Mesenchymal stem cell (in vitro differentiated cells and primary cell): ENCODE data around the gene SLK.

Experiments
- DNase-seq: peaks from one replicate; pipeline ENCODE4 v3.0.0-alpha.2; 2013
- H2AFZ ChIP-seq: one replicate; pipeline ENCODE4 v1.6.1; 2013; ENCODE audit warnings: low read depth, mild to moderate bottlenecking, control low read depth, inconsistent platforms, low read length, moderate library complexity
- H2AK5ac ChIP-seq: 2 replicates; pipeline ENCODE4 v1.6.1; 2013; ENCODE audit warnings: low read length, moderate library complexity, mild to moderate bottlenecking, inconsistent platforms; ENCODE audit not compliant: severe bottlenecking
- H2BK120ac ChIP-seq: one replicate; pipeline ENCODE4 v1.6.1; 2013; ENCODE audit warnings: low read depth, mild to moderate bottlenecking, inconsistent platforms, low read length, moderate library complexity
- H2BK12ac ChIP-seq, 2 experiments: one replicate each; pipeline ENCODE4 v1.6.1; 2013; ENCODE audit warnings: inconsistent platforms in 2 of 2, low read length in 2 of 2, mild to moderate bottlenecking in 2 of 2, moderate library complexity in 2 of 2, control low read depth in 1 of 2
- H2BK15ac ChIP-seq: one replicate; pipeline ENCODE4 v1.6.1; 2013; ENCODE audit warnings: mild to moderate bottlenecking, low read depth, inconsistent platforms; ENCODE audit not compliant: poor library complexity, severe bottlenecking
- H2BK5ac ChIP-seq: 2 replicates; pipeline ENCODE4 v1.6.1; 2013; ENCODE audit warnings: low read depth, mild to moderate bottlenecking, low read length, control low read depth, inconsistent platforms; ENCODE audit not compliant: poor library complexity, severe bottlenecking
- H3K14ac ChIP-seq, 2 experiments: one replicate each; pipeline ENCODE4 v1.6.1; 2013; ENCODE audit warnings: inconsistent platforms in 2 of 2, low read length in 2 of 2, control low read depth in 1 of 2, mild to moderate bottlenecking in 1 of 2, moderate library complexity in 1 of 2
- H3K18ac ChIP-seq, 2 experiments: one replicate each; pipeline ENCODE4 v1.6.1; 2013; ENCODE audit warnings: inconsistent platforms in 2 of 2, low read length in 2 of 2, control low read depth in 1 of 2, low read depth in 1 of 2, mild to moderate bottlenecking in 1 of 2
- H3K23ac ChIP-seq, 2 experiments: one replicate each; pipeline ENCODE4 v1.6.1; 2013; ENCODE audit warnings: inconsistent platforms in 2 of 2, low read length in 2 of 2, mild to moderate bottlenecking in 2 of 2, moderate library complexity in 2 of 2, control low read depth in 1 of 2
- H3K27ac ChIP-seq: 2 replicates; pipeline ENCODE4 v1.5.1; 2013; ENCODE audit warnings: mild to moderate bottlenecking, moderate library complexity, low read length, control low read depth, inconsistent platforms; ENCODE audit not compliant: poor library complexity, severe bottlenecking
- H3K27me3 ChIP-seq, 2 experiments: 2 replicates each; pipeline versions ENCODE4 v1.6.1 to v1.7.0; 2013; ENCODE audit warnings: low read length in 2 of 2, mild to moderate bottlenecking in 2 of 2, moderate library complexity in 2 of 2, control low read depth in 1 of 2, inconsistent platforms in 1 of 2; ENCODE audit not compliant: control insufficient read depth in 1 of 2, insufficient read depth in 1 of 2
- H3K36me3 ChIP-seq, 2 experiments: 2 replicates each; pipeline versions ENCODE4 v1.6.1 to v1.7.0; 2013; ENCODE audit warnings: low read length in 2 of 2, control low read depth in 1 of 2, inconsistent platforms in 1 of 2, low read depth in 1 of 2, mild to moderate bottlenecking in 1 of 2; ENCODE audit not compliant: insufficient read depth in 2 of 2, control insufficient read depth in 1 of 2
- H3K4ac ChIP-seq, 2 experiments: one replicate each; pipeline ENCODE4 v1.6.1; 2013; ENCODE audit warnings: inconsistent platforms in 2 of 2, low read length in 2 of 2, mild to moderate bottlenecking in 2 of 2, moderate library complexity in 2 of 2, control low read depth in 1 of 2, low read depth in 1 of 2
- H3K4me1 ChIP-seq: 2 replicates; pipeline ENCODE4 v1.6.1; 2013; ENCODE audit warnings: low read depth, low read length, control low read depth; ENCODE audit not compliant: control insufficient read depth, insufficient read depth
- H3K4me2 ChIP-seq: 2 replicates; pipeline ENCODE4 v1.6.1; 2013; ENCODE audit warnings: low read length, mild to moderate bottlenecking, inconsistent platforms; ENCODE audit not compliant: poor library complexity, severe bottlenecking
- H3K4me3 ChIP-seq, 2 experiments: 2 replicates each; pipeline versions ENCODE4 v1.5.1 to v1.7.0; 2013; ENCODE audit warnings: low read length in 2 of 2, mild to moderate bottlenecking in 2 of 2, control low read depth in 1 of 2, low read depth in 1 of 2; ENCODE audit not compliant: insufficient read depth in 1 of 2
- H3K79me1 ChIP-seq: replicated peaks from 2 replicates; pipeline ENCODE4 v1.6.1; 2013; ENCODE audit warnings: mild to moderate bottlenecking, control low read depth, low read length, inconsistent platforms; ENCODE audit not compliant: poor library complexity, severe bottlenecking
- H3K9ac ChIP-seq: 2 replicates; pipeline ENCODE4 v1.7.0; 2013; ENCODE audit warnings: mild to moderate bottlenecking, low read length, moderate library complexity
- H3K9me3 ChIP-seq: 2 replicates; pipeline ENCODE4 v1.7.0; 2013; ENCODE audit warnings: mild to moderate bottlenecking, low read length; ENCODE audit not compliant: control insufficient read depth
- H4K8ac ChIP-seq: one replicate; pipeline ENCODE4 v1.6.1; 2013; ENCODE audit warnings: inconsistent platforms, mild to moderate bottlenecking, low read length, moderate library complexity
- H4K91ac ChIP-seq: one replicate; pipeline ENCODE4 v1.6.1; 2013; ENCODE audit warnings: mild to moderate bottlenecking, low read length, inconsistent platforms
- WGBS: methylation state at CpG from one replicate; pipeline ENCODE4 v1.1.7; 2013; ENCODE audit warnings: mixed read lengths; 5-methylcytosine and 5-hydroxymethylcytosine counted together

The SLK gene

DNA sequence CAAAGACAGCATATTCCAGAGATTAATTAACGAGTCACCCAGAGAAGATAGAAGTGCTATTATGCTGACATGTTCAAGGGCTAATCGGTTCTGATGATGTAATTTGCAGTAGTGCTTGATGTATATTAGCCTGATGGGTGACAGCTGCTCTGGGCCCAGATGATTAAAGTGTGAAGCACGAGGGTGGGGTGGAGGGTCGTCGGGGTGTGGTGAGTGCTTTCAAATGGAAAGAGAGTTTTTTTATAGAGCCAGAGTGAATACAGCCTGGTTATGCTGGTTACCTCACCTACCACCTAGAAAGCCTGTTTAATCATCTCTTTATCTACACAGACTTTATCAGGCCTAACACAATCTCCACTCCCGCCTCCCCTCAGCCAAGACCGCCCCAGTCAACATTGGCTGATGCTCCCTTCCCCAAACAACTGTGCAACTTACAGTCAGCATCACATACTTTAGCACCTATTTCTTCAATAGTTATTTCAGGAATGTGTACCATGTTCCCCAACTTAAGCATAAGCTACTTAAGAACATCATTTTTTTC, 37.5 kb upstream of the SLK start:
- no peak overlapping the region for H3K9ac ChIP-seq
- H2BK15ac ChIP-seq: no peak overlapping the region
- no peak overlapping the region for H3K14ac ChIP-seq
- H2AK5ac ChIP-seq: no peak overlapping the region
- no peaks in the 10 kb centered on the region for H3K36me3 ChIP-seq
- no peaks in the 10 kb centered on the region for H3K79me1 ChIP-seq
- no peaks in the 10 kb centered on the region for H3K9me3 ChIP-seq
- no peak overlapping the region for H2BK120ac ChIP-seq
- H4K91ac ChIP-seq: no peak overlapping the region
- H3K4me1 ChIP-seq: no peaks in the 10 kb centered on the region
- H3K4me3 ChIP-seq: no peak overlapping the region
- no peak overlapping the region for H3K23ac ChIP-seq
- WGBS: 45% methylated on average over 5 of the region's 7 CpGs
- H3K4me2 ChIP-seq: no peak overlapping the region
- no peak overlapping the region for H2AFZ ChIP-seq
- no peaks in the 10 kb centered on the region for H3K27me3 ChIP-seq
- no peak overlapping the region for H3K18ac ChIP-seq
- no peak overlapping the region for H4K8ac ChIP-seq
- no peak for DNase-seq
- no peak overlapping the region for H2BK12ac ChIP-seq
- H3K4ac ChIP-seq: no peak overlapping the region
- no peak overlapping the region for H3K27ac ChIP-seq
- H2BK5ac ChIP-seq: no peak overlapping the region

DNA sequence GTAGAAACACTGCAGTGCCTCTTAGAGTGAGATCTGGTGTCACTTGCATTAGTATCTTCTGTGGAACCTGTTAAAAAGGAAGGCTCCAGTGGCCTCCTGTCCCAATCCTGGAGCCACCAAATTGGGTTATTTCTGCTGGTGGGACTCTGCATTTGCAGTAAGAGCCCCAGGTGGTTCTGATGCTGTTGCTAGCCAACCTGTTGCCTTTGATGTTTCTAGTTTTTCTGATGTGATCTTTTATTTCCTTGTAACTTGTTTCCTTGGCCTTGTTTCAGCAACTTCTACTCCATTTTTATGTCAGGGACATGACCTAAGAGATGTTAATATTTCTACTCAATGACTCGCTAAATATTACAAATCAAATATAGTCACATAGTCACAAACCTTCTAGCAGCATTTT, 36.5 kb upstream of the SLK start:
- 100% methylated on average over 1 of the region's 1 CpG for WGBS
- no peaks in the 10 kb centered on the region for H3K4me1 ChIP-seq
- no peak overlapping the region for H3K18ac ChIP-seq
- no peak overlapping the region for H3K9ac ChIP-seq
- no peak overlapping the region for H2BK15ac ChIP-seq
- no peak overlapping the region for H3K14ac ChIP-seq
- no peak overlapping the region for H3K23ac ChIP-seq
- no peak overlapping the region for H3K27ac ChIP-seq
- no peak overlapping the region for H4K8ac ChIP-seq
- H2AK5ac ChIP-seq: no peak overlapping the region
- H3K36me3 ChIP-seq: no peaks in the 10 kb centered on the region
- no peak overlapping the region for H2AFZ ChIP-seq
- no peaks in the 10 kb centered on the region for H3K9me3 ChIP-seq
- H3K79me1 ChIP-seq: no peaks in the 10 kb centered on the region
- H3K4ac ChIP-seq: no peak overlapping the region
- H2BK5ac ChIP-seq: no peak overlapping the region
- H2BK120ac ChIP-seq: no peak overlapping the region
- no peak for DNase-seq
- no peaks in the 10 kb centered on the region for H3K27me3 ChIP-seq
- no peak overlapping the region for H3K4me3 ChIP-seq
- H2BK12ac ChIP-seq: no peak overlapping the region
- H4K91ac ChIP-seq: no peak overlapping the region
- no peak overlapping the region for H3K4me2 ChIP-seq

DNA sequence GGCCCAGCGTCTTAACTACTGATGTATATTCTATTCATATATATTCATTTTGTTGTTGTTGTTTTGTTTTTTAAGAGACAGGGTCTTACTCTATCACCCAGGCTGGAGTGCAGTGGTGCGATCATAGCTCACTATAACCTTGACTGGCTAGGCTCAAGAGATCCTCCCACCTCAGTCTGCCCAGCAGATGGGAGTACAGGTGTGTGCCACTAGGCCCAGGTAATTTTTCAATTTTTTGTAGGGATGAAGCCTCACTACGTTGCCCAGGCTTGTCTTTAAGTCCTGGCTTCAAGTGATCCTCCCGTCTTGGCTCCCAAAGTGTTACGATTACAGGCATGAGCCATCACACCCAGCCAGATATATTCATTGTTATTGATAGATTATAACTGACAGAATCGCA, 36.1 kb upstream of the SLK start:
- no peak overlapping the region for H3K9ac ChIP-seq
- no peak overlapping the region for H3K4me2 ChIP-seq
- no peaks in the 10 kb centered on the region for H3K9me3 ChIP-seq
- H3K36me3 ChIP-seq: no peaks in the 10 kb centered on the region
- H3K14ac ChIP-seq: no peak overlapping the region
- no peak for DNase-seq
- H2BK5ac ChIP-seq: no peak overlapping the region
- WGBS: 87% methylated on average over 3 of the region's 6 CpGs
- no peak overlapping the region for H4K91ac ChIP-seq
- H3K27me3 ChIP-seq: no peaks in the 10 kb centered on the region
- no peak overlapping the region for H2BK120ac ChIP-seq
- no peak overlapping the region for H3K4ac ChIP-seq
- no peak overlapping the region for H2BK15ac ChIP-seq
- H3K23ac ChIP-seq: no peak overlapping the region
- H3K79me1 ChIP-seq: no peaks in the 10 kb centered on the region
- no peak overlapping the region for H3K4me3 ChIP-seq
- H2AFZ ChIP-seq: no peak overlapping the region
- H3K27ac ChIP-seq: no peak overlapping the region
- no peak overlapping the region for H4K8ac ChIP-seq
- no peak overlapping the region for H3K18ac ChIP-seq
- no peak overlapping the region for H2BK12ac ChIP-seq
- H3K4me1 ChIP-seq: no peaks in the 10 kb centered on the region
- H2AK5ac ChIP-seq: no peak overlapping the region

DNA sequence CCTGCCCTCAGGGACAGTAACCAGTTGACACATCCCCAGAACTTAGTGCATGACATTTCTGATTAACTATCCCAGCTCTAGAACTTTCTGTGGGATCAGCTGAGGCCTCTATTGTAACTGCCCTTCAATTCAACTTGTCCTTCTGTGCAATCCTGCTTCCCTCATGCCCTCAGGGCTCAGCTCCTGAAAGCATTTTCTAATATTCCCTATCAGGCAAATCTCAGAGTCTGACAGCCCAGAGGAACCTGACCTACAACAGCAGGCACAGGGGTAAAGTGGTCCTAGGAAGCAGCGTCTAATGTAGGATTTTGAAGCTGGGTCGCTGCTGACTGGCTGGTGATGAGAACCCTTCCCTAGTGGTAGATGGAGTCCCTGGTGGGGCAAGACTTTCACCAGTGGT, 35.3 kb upstream of the SLK start:
- no peak overlapping the region for H2AFZ ChIP-seq
- no peak overlapping the region for H4K91ac ChIP-seq
- no peaks in the 10 kb centered on the region for H3K36me3 ChIP-seq
- no peak overlapping the region for H3K4me2 ChIP-seq
- H3K23ac ChIP-seq: no peak overlapping the region
- H3K18ac ChIP-seq: no peak overlapping the region
- no peak overlapping the region for H3K27ac ChIP-seq
- no peak overlapping the region for H3K9ac ChIP-seq
- H4K8ac ChIP-seq: no peak overlapping the region
- no peak overlapping the region for H2AK5ac ChIP-seq
- no peak overlapping the region for H2BK15ac ChIP-seq
- no peak overlapping the region for H3K4me3 ChIP-seq
- 97% methylated on average over 2 of the region's 2 CpGs for WGBS
- H3K9me3 ChIP-seq: no peaks in the 10 kb centered on the region
- H2BK5ac ChIP-seq: no peak overlapping the region
- no peak overlapping the region for H2BK12ac ChIP-seq
- no peaks in the 10 kb centered on the region for H3K79me1 ChIP-seq
- DNase-seq: no peak
- H3K4ac ChIP-seq: no peak overlapping the region
- no peaks in the 10 kb centered on the region for H3K27me3 ChIP-seq
- no peak overlapping the region for H2BK120ac ChIP-seq
- no peak overlapping the region for H3K14ac ChIP-seq
- H3K4me1 ChIP-seq: peaks cover 3% of the 10 kb centered on the region
